Measurements from ENCODE around the gene UBE2L5.

DNA sequence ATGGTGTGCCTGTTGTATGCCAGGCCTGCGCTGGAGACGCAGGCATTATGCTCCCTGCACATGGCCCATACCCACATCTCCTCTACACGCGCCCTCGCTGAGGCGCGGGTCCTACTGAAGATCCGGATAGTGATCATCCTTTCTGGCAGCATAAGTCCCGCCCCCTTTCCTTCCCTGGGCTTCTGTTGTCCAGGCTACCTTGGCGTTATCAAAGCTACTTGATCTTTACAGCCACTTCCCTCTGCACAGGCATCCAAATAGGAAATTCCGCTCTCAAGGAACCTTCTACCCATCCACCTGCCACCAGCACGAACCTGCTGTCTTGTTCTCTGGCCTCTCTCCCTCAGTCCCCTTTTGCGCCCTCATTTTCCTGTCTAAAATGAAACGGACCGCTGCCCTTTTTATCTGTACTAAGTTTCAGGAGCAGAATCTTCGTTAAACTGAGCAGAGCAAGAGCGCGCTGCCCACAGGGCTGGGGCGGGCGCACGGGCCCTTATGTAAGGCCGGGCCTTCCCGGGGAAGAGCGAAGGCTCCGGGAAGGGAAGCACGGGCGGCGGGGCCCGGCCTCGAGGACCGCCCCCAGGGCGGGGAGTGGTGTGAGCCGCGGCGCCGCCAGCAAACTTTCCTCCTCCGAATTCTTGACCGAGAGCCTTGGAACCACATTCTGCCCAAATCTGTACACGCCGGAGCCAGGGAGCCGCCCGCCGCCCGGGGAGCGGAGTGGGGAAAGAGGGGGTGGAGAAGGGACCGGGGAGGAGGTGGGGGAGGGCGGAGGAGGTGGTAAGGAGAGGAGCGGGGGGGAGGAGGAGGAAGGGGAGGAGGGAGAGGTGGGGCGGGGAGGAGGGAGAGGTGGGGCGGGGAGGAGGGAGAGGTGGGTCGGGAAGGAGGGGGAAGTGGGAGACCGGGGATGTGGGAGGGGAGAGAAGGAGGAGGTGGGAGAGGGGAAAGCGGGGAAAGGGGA is 920 bp upstream of the UBE2L5 start:
- no peak for TF ChIP-seq GATA1 (IDR thresholded peaks at IDR 0.05; ENCODE audit: low read depth, low read length)
- TF ChIP-seq POLR2A (IDR thresholded peaks at IDR 0.05; ENCODE audit: low read length) = no peak

All from erythroblast (primary cell).